Osteoblast (primary cell): ENCODE results near the gene NOL4. TPM values are rescaled to one million over a fixed set of nuclear protein-coding genes. Genes with fewer than 3 reads are reported as not detected.

Experiments
- DNase-seq: peaks from one replicate; pipeline ENCODE4 v3.0.0; 2011; ENCODE audit warnings: low spot score, mixed read lengths; ENCODE audit not compliant: insufficient read length; ENCODE audit errors: missing footprints
- H2AFZ ChIP-seq: 2 replicates; pipeline ENCODE4 v1.6.0; 2011; ENCODE audit warnings: mild to moderate bottlenecking, low read length
- H3K27ac ChIP-seq: 2 replicates; pipeline ENCODE4 v1.5.1; 2011; ENCODE audit warnings: mild to moderate bottlenecking, low read depth, low read length, moderate library complexity
- H3K27me3 ChIP-seq: 2 replicates; pipeline ENCODE4 v1.6.0; 2012; ENCODE audit warnings: mild to moderate bottlenecking, control low read depth, inconsistent platforms, low read length, moderate library complexity; ENCODE audit not compliant: insufficient read depth
- H3K36me3 ChIP-seq: 2 replicates; pipeline ENCODE4 v1.5.1; 2011; ENCODE audit warnings: mild to moderate bottlenecking, low read length, control low read depth, moderate library complexity; ENCODE audit not compliant: insufficient read depth
- H3K4me1 ChIP-seq: 2 replicates; pipeline ENCODE4 v1.5.1; 2011; ENCODE audit warnings: mild to moderate bottlenecking, low read length, control low read depth, moderate library complexity; ENCODE audit not compliant: insufficient read depth
- H3K4me2 ChIP-seq: 2 replicates; pipeline ENCODE4 v1.6.0; 2011; ENCODE audit warnings: mild to moderate bottlenecking, low read length; ENCODE audit not compliant: insufficient read depth
- H3K4me3 ChIP-seq: fragments of 200-600 bp; sonication (generic); 3 replicates; pipeline ENCODE4 v1.5.1; 2012; ENCODE audit warnings: mild to moderate bottlenecking, low read length, inconsistent platforms; ENCODE audit not compliant: insufficient read depth
- H3K79me2 ChIP-seq: 2 replicates; pipeline ENCODE4 v1.6.0; 2012; ENCODE audit warnings: mild to moderate bottlenecking, low read length, control low read depth, inconsistent platforms; ENCODE audit not compliant: insufficient read depth
- H3K9me3 ChIP-seq: 2 replicates; pipeline ENCODE4 v1.5.1; 2011; ENCODE audit warnings: low read depth, low read length, control low read depth
- H4K20me1 ChIP-seq: 2 replicates; pipeline ENCODE4 v1.6.0; 2012; ENCODE audit warnings: mild to moderate bottlenecking, low read length, control low read depth; ENCODE audit not compliant: insufficient read depth
- CTCF ChIP-seq: IDR thresholded peaks from 2 replicates; pipeline ENCODE4 v1.5.1; 2011; ENCODE audit warnings: mild to moderate bottlenecking, low read depth, low read length, moderate library complexity; ENCODE audit errors: extremely low read depth
- total RNA-seq: library from RNA; depleted of rRNA; stranded (reverse); fragments of >200 nt; gene quantifications from 2 replicates; pipeline ENCODE4 v1.2.3, GENCODE V29; 2012

The NOL4 gene
- total RNA-seq, 1 donor, result not detected

DNA sequence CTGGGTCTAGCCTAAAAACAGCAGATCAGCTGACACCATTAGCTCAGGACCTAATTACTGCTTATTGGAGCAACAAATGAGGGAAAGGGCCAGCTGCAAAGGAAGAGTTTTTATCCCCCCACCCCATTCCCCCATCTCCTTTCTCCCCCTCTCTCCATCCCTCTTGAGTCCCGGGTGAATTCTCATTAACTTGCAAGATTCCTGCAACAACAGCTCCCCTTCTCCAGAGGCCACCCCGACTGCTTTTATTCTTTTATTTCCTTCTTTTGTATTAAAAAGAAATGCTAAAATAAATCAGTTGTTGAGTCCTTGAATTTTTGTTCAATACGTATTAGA is 473 bp upstream of the NOL4 start:
- peaks cover 41% of the 10 kb centered on the region for H3K27me3 ChIP-seq
- H3K4me3 ChIP-seq, result no peak overlapping the region
- H3K9me3 ChIP-seq, result no peaks in the 10 kb centered on the region
- no peak for DNase-seq
- no peak for TF ChIP-seq CTCF
- no peak overlapping the region for H3K4me2 ChIP-seq
- no peak overlapping the region for H2AFZ ChIP-seq
- H3K27ac ChIP-seq, result no peak overlapping the region
- H3K4me1 ChIP-seq, result peaks cover 2% of the 10 kb centered on the region
- no peaks in the 10 kb centered on the region for H3K79me2 ChIP-seq
- H4K20me1 ChIP-seq, result no peaks in the 10 kb centered on the region
- no peaks in the 10 kb centered on the region for H3K36me3 ChIP-seq

GRCh38 chr18:34223893-34224422 is 755 bp downstream of the NOL4 start:
- no peaks in the 10 kb centered on the region for H4K20me1 ChIP-seq
- H3K36me3 ChIP-seq, result no peaks in the 10 kb centered on the region
- TF ChIP-seq CTCF, result no peak
- H3K27ac ChIP-seq, result no peak overlapping the region
- no peak overlapping the region for H3K4me3 ChIP-seq
- H3K4me2 ChIP-seq, result peak overlapping the region; percentile 42
- peaks cover 41% of the 10 kb centered on the region for H3K27me3 ChIP-seq
- H2AFZ ChIP-seq, result no peak overlapping the region
- no peaks in the 10 kb centered on the region for H3K9me3 ChIP-seq
- H3K4me1 ChIP-seq, result peaks cover 2% of the 10 kb centered on the region
- no peak for DNase-seq
- no peaks in the 10 kb centered on the region for H3K79me2 ChIP-seq

DNA sequence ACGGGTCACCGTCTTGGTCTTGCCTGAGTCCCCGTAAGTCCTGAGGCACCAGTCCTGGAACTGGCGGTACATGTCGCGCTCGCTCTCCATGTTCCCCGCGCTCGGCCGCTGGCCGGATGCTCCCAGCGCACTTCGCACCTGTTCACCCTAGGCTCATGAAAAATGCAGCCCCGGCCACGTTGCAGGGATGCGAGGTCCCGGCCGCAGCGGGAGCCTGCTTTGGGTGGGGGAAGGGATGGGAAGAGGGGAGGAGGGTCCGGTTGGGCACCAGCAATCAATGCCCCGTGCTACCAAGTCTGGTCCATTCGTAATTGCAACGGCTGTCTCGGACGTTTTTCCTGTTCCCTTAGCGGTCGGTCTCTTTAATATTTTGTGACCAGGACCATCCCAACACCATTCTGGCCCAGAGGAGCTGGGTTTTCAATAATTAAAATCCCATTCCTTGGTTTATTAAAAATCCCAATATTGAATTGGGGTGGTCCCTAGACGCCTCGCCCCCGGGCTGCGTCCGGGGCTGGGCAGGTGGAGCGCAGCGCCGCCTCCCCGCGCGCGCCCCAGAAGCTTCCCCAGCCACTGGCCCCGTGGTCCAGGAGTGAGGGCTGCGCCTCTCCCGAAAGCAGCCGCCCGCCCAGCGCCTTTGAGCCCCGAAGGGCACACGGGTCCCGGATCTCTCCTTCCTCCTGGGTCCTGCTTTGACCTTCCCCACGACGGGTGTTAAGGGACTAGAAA is 1.4 kb downstream of the NOL4 start:
- Histone ChIP-seq H4K20me1 (no peaks in the 10 kb centered on the region), H3K9me3 (no peaks in the 10 kb centered on the region), H3K4me1 (peaks cover 2% of the 10 kb centered on the region), H3K36me3 (no peaks in the 10 kb centered on the region), H3K4me3 (peak overlapping the region; percentile 49), H3K79me2 (no peaks in the 10 kb centered on the region), H2AFZ (no peak overlapping the region), H3K27ac (no peak overlapping the region), H3K27me3 (peaks cover 41% of the 10 kb centered on the region), H3K4me2 (peak overlapping the region; percentile 55)
- no peak for DNase-seq
- TF ChIP-seq CTCF, result no peak

DNA sequence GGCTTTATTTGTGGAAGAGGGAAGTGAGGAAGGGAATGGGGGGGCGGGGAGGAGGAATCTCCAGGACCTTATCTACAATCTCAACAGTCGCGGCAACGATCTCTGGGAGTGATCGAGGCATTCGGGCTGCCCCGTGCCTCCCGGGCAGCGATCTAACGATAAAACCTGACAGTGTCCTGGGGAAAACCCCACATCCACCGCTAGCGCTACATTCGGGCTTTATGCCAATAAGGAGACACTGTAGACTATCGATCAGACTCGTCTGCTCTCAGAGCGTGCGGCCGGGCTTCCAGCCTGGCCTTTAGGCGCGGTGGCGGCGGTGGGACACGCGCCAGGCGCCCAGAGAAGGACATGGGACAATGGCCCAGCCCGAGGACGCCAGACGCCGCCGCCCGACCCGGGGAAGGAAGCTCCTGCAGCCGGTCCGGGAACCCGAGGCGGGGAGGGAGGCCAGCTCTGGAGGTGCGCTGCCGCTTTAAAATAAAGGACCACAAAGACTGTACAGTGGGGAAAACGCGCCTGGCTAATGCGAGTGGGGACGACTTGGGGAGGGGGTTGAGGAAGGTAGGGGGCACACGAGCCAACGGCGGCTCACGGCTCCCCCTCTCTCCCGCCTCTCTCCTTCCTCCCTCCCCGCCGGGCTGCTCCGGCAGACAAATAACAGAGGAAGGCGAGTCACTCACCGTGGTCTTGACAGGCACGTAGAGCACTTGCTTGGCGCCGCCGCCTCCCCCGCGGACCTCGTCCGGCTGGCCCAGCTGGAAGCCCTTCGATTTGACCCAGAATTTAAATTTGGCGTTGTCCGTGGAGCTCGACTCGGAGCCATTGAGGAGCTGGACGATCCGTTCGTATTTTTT is 2.2 kb downstream of the NOL4 start:
- Histone ChIP-seq H3K27me3 (peaks cover 41% of the 10 kb centered on the region), H3K4me3 (peak overlapping the region; percentile 49), H3K9me3 (no peaks in the 10 kb centered on the region), H3K79me2 (no peaks in the 10 kb centered on the region), H4K20me1 (no peaks in the 10 kb centered on the region), H3K4me2 (peak overlapping the region; percentile 55), H3K36me3 (no peaks in the 10 kb centered on the region), H3K4me1 (peaks cover 2% of the 10 kb centered on the region), H2AFZ (peak overlapping the region; percentile 62), H3K27ac (no peak overlapping the region)
- DNase-seq, result peak; percentile 61
- TF ChIP-seq CTCF, result no peak
